HCT116 (cell line): Measurements from ENCODE around the gene PROX1. TPM values are rescaled to one million over a fixed set of nuclear protein-coding genes. Genes with fewer than 3 reads are reported as not detected.

ENCODE experiments used
- ATAC-seq: fragments of 200-7000 bp; cut with Tn5 transposase; 2 replicates; pipeline ENCODE4 v1.9.1; 2020; ENCODE audit warnings: mild to moderate bottlenecking, moderate library complexity
- BruUV-seq: library from RNA; stranded (reverse); fragments of 400-500 nt; replicated peaks from 2 replicates; lab custom pipeline; 2021; lab: Mats Ljungman, UMichigan
- CTCF ChIA-PET: fragments of 300-600 bp; sonication (Branson Sonifier 250); formaldehyde crosslinking; loops from one replicate; lab custom pipeline; 2021; ENCODE audit warnings: antibody characterized with exemption; lab: Charles Lee
- POLR2A ChIA-PET: fragments of 300-600, 350-600 bp; sonication (Branson Sonifier 250); formaldehyde crosslinking; loops from one replicate; lab custom pipeline; 2021; ENCODE audit warnings: antibody characterized with exemption; lab: Charles Lee
- RAD21 ChIA-PET, 2 experiments: fragments of 300-600 bp; sonication (Branson Sonifier 250); formaldehyde crosslinking; loops; one replicate each; lab custom pipeline; 2023; ENCODE audit warnings: low total read pairs in 2 of 2; ENCODE audit not compliant: uncharacterized antibody in 2 of 2, unreplicated experiment in 2 of 2, low non-redundant PET in 1 of 2; lab: Charles Lee
- DNase-seq: peaks from one replicate; pipeline ENCODE4 v3.0.0-alpha.2; 2010; ENCODE audit warnings: low read depth, low spot score
- H2AFZ ChIP-seq: fragments of 200-600 bp; shearing (Covaris generic), sonication (generic); 2 replicates; pipeline ENCODE4 v1.6.1; 2017; ENCODE audit warnings: low read depth, mixed run types, mixed read lengths, antibody characterized with exemption, low read length; ENCODE audit not compliant: poor library complexity, severe bottlenecking
- H3K27ac ChIP-seq: 2 replicates; pipeline ENCODE4 v1.5.1; 2012; ENCODE audit warnings: low read depth, low read length
- H3K27me3 ChIP-seq: fragments of 200-600 bp; sonication (generic); 2 replicates; pipeline ENCODE4 v1.6.1; 2016; ENCODE audit warnings: mixed run types, low read length, mixed read lengths; ENCODE audit not compliant: insufficient read depth
- H3K36me3 ChIP-seq, 2 experiments: fragments of 200-500 bp in 1 of 2; fragments of 200-600 bp in 1 of 2; sonication (Bioruptor generic) in 1 of 2; sonication (generic) in 1 of 2; 2 replicates each; pipeline versions ENCODE4 v1.5.1 to v1.6.1; 2014 to 2016; ENCODE audit warnings: low read length in 2 of 2, inconsistent platforms in 1 of 2, mixed read lengths in 1 of 2, mixed run types in 1 of 2; ENCODE audit not compliant: insufficient read depth in 2 of 2, control insufficient read depth in 1 of 2
- H3K4me1 ChIP-seq, 2 experiments: fragments of 200-600 bp in 1 of 2; sonication (generic) in 1 of 2; 2 replicates each; pipeline versions ENCODE4 v1.5.1 to v1.6.1; 2012 to 2017; ENCODE audit warnings: low read length in 2 of 2, inconsistent platforms in 1 of 2, mild to moderate bottlenecking in 1 of 2, mixed read lengths in 1 of 2, mixed run types in 1 of 2, moderate library complexity in 1 of 2; ENCODE audit not compliant: insufficient read depth in 2 of 2, control insufficient read depth in 1 of 2
- H3K4me2 ChIP-seq: fragments of 200-600 bp; sonication (generic); 2 replicates; pipeline ENCODE4 v1.6.1; 2017; ENCODE audit warnings: mixed run types, low read length, mixed read lengths
- H3K4me3 ChIP-seq, 2 experiments: fragments of 200-600 bp in 1 of 2; sonication (generic) in 1 of 2; replicated peaks in 1 of 2; 2 replicates each; pipeline ENCODE4 v1.5.1; 2011 to 2016; ENCODE audit warnings: low read length in 2 of 2, control low read depth in 1 of 2, low read depth in 1 of 2, mild to moderate bottlenecking in 1 of 2, mixed read lengths in 1 of 2, mixed run types in 1 of 2
- H3K79me2 ChIP-seq: fragments of 200-600 bp; sonication (generic); 2 replicates; pipeline ENCODE4 v1.6.1; 2017; ENCODE audit warnings: mild to moderate bottlenecking, mixed run types, low read length, moderate library complexity, mixed read lengths; ENCODE audit not compliant: insufficient read depth
- H3K9ac ChIP-seq: fragments of 200-600 bp; sonication (generic); 2 replicates; pipeline ENCODE4 v1.6.1; 2016; ENCODE audit warnings: low read length, mixed read lengths
- H3K9me2 ChIP-seq: fragments of 200-600 bp; sonication (generic), shearing (Covaris generic); 2 replicates; pipeline ENCODE4 v1.6.1; 2017; ENCODE audit warnings: mixed run types, mild to moderate bottlenecking, moderate library complexity; ENCODE audit not compliant: insufficient read depth
- H3K9me3 ChIP-seq, 2 experiments: fragments of 200-500 bp in 1 of 2; fragments of 200-600 bp in 1 of 2; sonication (Bioruptor generic) in 1 of 2; sonication (generic) in 1 of 2; 2 replicates each; pipeline ENCODE4 v1.6.1; 2014 to 2017; ENCODE audit warnings: low read length in 2 of 2, mixed read lengths in 2 of 2, inconsistent platforms in 1 of 2, low read depth in 1 of 2, mild to moderate bottlenecking in 1 of 2, mixed run types in 1 of 2, moderate library complexity in 1 of 2; ENCODE audit not compliant: control insufficient read depth in 1 of 2, insufficient read depth in 1 of 2
- H4K20me1 ChIP-seq: fragments of 200-600 bp; sonication (generic), shearing (Covaris generic); 2 replicates; pipeline ENCODE4 v1.6.1; 2017; ENCODE audit warnings: mixed run types, mild to moderate bottlenecking, moderate library complexity; ENCODE audit not compliant: insufficient read depth
- CBX3 ChIP-seq: IDR thresholded peaks from 2 replicates; pipeline ENCODE4 v1.6.1; 2012; ENCODE audit warnings: low read depth
- CEBPB ChIP-seq: IDR thresholded peaks from 2 replicates; pipeline ENCODE4 v1.6.1; 2012; ENCODE audit warnings: low read depth
- EGR1 ChIP-seq: IDR thresholded peaks from 2 replicates; pipeline ENCODE4 v1.6.1; 2012; ENCODE audit warnings: low read depth
- RAD21 ChIP-seq: IDR thresholded peaks from 2 replicates; pipeline ENCODE4 v1.6.1; 2012; ENCODE audit warnings: low read depth, mild to moderate bottlenecking
- SIN3A ChIP-seq: IDR thresholded peaks from 2 replicates; pipeline ENCODE4 v1.6.1; 2012; ENCODE audit warnings: low read depth
- SP1 ChIP-seq: IDR thresholded peaks from 2 replicates; pipeline ENCODE4 v1.6.1; 2012; ENCODE audit warnings: low read depth
- SRF ChIP-seq: IDR thresholded peaks from 2 replicates; pipeline ENCODE4 v1.6.1; 2012; ENCODE audit warnings: low read depth
- ZNF274 ChIP-seq: fragments of 200-500 bp; sonication (Bioruptor generic); IDR thresholded peaks from 2 replicates; pipeline ENCODE4 v1.6.1; 2014; ENCODE audit warnings: mild to moderate bottlenecking, low read depth, low read length, inconsistent platforms
- intact Hi-C: fragments of 100-400 bp; cut with micrococcal nuclease; formaldehyde crosslinking; loops from 2 replicates; pipeline ENCODE4 v1.10.0; 2022
- total RNA-seq: library from RNA; stranded (reverse); gene quantifications from one replicate; pipeline ENCODE4 v1.2.1, GENCODE V29; 2021; ENCODE audit not compliant: unreplicated experiment
- TF ChIP-seq, protein P1 (sequence below): IDR thresholded peaks from 2 replicates; pipeline ENCODE4 v1.6.1; 2012
- TF ChIP-seq, protein P2 (sequence below): IDR thresholded peaks from 2 replicates; pipeline ENCODE4 v1.6.1; 2012
- TF ChIP-seq, protein P3 (sequence below): IDR thresholded peaks from 2 replicates; pipeline ENCODE4 v1.6.1; 2011; ENCODE audit warnings: mild to moderate bottlenecking, low read length, moderate library complexity; ENCODE audit not compliant: insufficient replicate concordance; ENCODE audit errors: extremely low read depth
- TF ChIP-seq, protein P4 (sequence below): IDR thresholded peaks from 2 replicates; pipeline ENCODE4 v1.6.1; 2012; ENCODE audit warnings: low read depth
- TF ChIP-seq, protein P5 (sequence below), 3 experiments: fragments of 200-600 bp in 1 of 3; sonication (generic) in 1 of 3; IDR thresholded peaks in 2 of 3; conservative IDR thresholded peaks in 1 of 3; 2 replicates each; pipeline ENCODE4 v1.5.1; 2012 to 2017; ENCODE audit warnings: low read depth in 2 of 3, low read length in 2 of 3, antibody characterized with exemption in 1 of 3, borderline replicate concordance in 1 of 3, control low read depth in 1 of 3, mild to moderate bottlenecking in 1 of 3, mixed read lengths in 1 of 3, mixed run types in 1 of 3, moderate library complexity in 1 of 3; ENCODE audit not compliant: insufficient read depth in 1 of 3

Gene PROX1
- total RNA-seq, 1 experiment from 2014 or later, result 0.22 TPM

DNA sequence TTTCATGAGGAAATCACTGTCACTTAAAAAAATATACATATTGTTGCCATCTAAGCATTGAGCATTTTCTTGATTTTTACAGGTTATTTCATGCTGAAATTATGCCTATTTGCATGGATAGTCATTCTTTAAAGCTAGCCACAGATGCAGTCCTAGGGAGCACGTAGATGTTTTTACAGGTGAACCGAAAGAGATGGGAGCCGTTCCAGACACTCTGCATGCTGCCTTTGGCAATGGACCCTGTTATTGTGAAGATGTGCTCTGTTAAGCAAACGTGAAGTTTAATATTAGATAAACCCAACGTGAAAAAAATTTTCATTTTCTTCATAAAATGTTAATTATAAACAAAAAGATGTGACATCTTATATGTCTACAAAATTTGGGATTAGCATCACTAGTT is 7.1 kb downstream of the PROX1 start:
- ChIA-PET RAD21 (no interaction called here), POLR2A (no interaction called here), CTCF (no interaction called here)
- Histone ChIP-seq H3K9ac (no peak overlapping the region), H3K36me3 (no peaks in the 10 kb centered on the region), H3K27ac (no peak overlapping the region), H3K4me3 (no peak overlapping the region), H3K4me2 (no peak overlapping the region), H2AFZ (no peak overlapping the region), H3K27me3 (0 out of 2 replicates have a peak, but pooled peaks cover 12% of the 10 kb centered on the region), H4K20me1 (no peaks in the 10 kb centered on the region), H3K79me2 (no peaks in the 10 kb centered on the region), H3K9me2 (no peaks in the 10 kb centered on the region), H3K4me1 (no peaks in the 10 kb centered on the region), H3K9me3 (no peaks in the 10 kb centered on the region)
- intact Hi-C loops, result loop anchor here (5.0 kb wide), 1 partner anchor 48 kb away; no protein-coding TSS in a partner anchor
- no TSS peak for BruUV-seq
- ATAC-seq, result no peak
- TF ChIP-seq, protein P1, sequence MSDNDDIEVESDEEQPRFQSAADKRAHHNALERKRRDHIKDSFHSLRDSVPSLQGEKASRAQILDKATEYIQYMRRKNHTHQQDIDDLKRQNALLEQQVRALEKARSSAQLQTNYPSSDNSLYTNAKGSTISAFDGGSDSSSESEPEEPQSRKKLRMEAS, result no peak
- no peak for TF ChIP-seq EGR1
- TF ChIP-seq, protein P2, sequence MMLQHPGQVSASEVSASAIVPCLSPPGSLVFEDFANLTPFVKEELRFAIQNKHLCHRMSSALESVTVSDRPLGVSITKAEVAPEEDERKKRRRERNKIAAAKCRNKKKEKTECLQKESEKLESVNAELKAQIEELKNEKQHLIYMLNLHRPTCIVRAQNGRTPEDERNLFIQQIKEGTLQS, result no peak
- DNase-seq, result no peak

DNA sequence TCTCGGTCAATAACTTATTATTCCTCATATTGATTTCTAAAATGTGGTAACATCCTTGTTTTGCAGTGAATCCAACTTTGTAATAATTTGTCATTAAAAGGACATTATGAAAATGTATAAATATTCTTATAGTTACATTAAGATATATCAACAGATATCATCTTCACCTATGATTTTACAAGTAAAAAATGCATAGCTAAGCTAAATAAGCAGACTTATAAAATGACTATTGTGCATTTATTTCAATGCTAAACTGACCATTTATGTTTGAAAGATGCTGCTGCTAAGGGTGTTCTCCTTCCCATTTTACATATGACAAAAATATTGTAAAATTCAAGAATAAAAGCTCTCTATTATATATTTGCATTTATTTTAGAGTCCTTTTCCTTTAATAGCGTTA is 7.8 kb downstream of the PROX1 start:
- POLR2A ChIA-PET, result no interaction called here
- BruUV-seq, result no TSS peak
- TF ChIP-seq, protein P3, sequence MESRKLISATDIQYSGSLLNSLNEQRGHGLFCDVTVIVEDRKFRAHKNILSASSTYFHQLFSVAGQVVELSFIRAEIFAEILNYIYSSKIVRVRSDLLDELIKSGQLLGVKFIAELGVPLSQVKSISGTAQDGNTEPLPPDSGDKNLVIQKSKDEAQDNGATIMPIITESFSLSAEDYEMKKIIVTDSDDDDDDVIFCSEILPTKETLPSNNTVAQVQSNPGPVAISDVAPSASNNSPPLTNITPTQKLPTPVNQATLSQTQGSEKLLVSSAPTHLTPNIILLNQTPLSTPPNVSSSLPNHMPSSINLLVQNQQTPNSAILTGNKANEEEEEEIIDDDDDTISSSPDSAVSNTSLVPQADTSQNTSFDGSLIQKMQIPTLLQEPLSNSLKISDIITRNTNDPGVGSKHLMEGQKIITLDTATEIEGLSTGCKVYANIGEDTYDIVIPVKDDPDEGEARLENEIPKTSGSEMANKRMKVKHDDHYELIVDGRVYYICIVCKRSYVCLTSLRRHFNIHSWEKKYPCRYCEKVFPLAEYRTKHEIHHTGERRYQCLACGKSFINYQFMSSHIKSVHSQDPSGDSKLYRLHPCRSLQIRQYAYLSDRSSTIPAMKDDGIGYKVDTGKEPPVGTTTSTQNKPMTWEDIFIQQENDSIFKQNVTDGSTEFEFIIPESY, result no peak
- TF ChIP-seq, protein P4, sequence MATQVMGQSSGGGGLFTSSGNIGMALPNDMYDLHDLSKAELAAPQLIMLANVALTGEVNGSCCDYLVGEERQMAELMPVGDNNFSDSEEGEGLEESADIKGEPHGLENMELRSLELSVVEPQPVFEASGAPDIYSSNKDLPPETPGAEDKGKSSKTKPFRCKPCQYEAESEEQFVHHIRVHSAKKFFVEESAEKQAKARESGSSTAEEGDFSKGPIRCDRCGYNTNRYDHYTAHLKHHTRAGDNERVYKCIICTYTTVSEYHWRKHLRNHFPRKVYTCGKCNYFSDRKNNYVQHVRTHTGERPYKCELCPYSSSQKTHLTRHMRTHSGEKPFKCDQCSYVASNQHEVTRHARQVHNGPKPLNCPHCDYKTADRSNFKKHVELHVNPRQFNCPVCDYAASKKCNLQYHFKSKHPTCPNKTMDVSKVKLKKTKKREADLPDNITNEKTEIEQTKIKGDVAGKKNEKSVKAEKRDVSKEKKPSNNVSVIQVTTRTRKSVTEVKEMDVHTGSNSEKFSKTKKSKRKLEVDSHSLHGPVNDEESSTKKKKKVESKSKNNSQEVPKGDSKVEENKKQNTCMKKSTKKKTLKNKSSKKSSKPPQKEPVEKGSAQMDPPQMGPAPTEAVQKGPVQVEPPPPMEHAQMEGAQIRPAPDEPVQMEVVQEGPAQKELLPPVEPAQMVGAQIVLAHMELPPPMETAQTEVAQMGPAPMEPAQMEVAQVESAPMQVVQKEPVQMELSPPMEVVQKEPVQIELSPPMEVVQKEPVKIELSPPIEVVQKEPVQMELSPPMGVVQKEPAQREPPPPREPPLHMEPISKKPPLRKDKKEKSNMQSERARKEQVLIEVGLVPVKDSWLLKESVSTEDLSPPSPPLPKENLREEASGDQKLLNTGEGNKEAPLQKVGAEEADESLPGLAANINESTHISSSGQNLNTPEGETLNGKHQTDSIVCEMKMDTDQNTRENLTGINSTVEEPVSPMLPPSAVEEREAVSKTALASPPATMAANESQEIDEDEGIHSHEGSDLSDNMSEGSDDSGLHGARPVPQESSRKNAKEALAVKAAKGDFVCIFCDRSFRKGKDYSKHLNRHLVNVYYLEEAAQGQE, result no peak
- no peak for TF ChIP-seq CBX3
- TF ChIP-seq SRF, result no peak
- no peak for TF ChIP-seq CEBPB
- no peak for TF ChIP-seq RAD21
- TF ChIP-seq, protein P5, sequence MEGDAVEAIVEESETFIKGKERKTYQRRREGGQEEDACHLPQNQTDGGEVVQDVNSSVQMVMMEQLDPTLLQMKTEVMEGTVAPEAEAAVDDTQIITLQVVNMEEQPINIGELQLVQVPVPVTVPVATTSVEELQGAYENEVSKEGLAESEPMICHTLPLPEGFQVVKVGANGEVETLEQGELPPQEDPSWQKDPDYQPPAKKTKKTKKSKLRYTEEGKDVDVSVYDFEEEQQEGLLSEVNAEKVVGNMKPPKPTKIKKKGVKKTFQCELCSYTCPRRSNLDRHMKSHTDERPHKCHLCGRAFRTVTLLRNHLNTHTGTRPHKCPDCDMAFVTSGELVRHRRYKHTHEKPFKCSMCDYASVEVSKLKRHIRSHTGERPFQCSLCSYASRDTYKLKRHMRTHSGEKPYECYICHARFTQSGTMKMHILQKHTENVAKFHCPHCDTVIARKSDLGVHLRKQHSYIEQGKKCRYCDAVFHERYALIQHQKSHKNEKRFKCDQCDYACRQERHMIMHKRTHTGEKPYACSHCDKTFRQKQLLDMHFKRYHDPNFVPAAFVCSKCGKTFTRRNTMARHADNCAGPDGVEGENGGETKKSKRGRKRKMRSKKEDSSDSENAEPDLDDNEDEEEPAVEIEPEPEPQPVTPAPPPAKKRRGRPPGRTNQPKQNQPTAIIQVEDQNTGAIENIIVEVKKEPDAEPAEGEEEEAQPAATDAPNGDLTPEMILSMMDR (IDR thresholded peaks at IDR 0.05 in 2 of 3, conservative IDR thresholded peaks at IDR 0.05 in 1 of 3; ENCODE audit: borderline replicate concordance in 1 of 3, insufficient read depth in 1 of 3, low read depth in 2 of 3, low read length in 2 of 3), result no peak
- TF ChIP-seq SIN3A, result no peak
- TF ChIP-seq ZNF274, result no peak
- no peak for TF ChIP-seq EGR1
- no peak for TF ChIP-seq SP1

More for the DNA sequence above, 7.8 kb downstream of the PROX1 start:
- no peak for ATAC-seq
- no peak overlapping the region for H2AFZ ChIP-seq
- H3K79me2 ChIP-seq, result no peaks in the 10 kb centered on the region
- no peak overlapping the region for H3K27ac ChIP-seq
- intact Hi-C loops, result loop anchor here (5.0 kb wide), 1 partner anchor 48 kb away; no protein-coding TSS in a partner anchor
- no peaks in the 10 kb centered on the region for H3K9me2 ChIP-seq
- no peak overlapping the region for H3K9ac ChIP-seq
- RAD21 ChIA-PET, result no interaction called here
- no peaks in the 10 kb centered on the region for H4K20me1 ChIP-seq
- no peaks in the 10 kb centered on the region for H3K4me1 ChIP-seq
- no peak overlapping the region for H3K4me3 ChIP-seq
- H3K9me3 ChIP-seq, result no peaks in the 10 kb centered on the region
- CTCF ChIA-PET, result no interaction called here
- 0 out of 2 replicates have a peak, but pooled peaks cover 12% of the 10 kb centered on the region for H3K27me3 ChIP-seq
- no peak overlapping the region for H3K4me2 ChIP-seq
- H3K36me3 ChIP-seq, result no peaks in the 10 kb centered on the region
- no peak for DNase-seq
